ENCODE data around the gene GAB1.

GRCh38 chr4:143351774-143352451 lies 15.2 kb downstream of the GAB1 start:
- TF ChIP-seq CTCF (IDR thresholded peaks at IDR 0.05; ENCODE audit: low read length) = no peak
- TF ChIP-seq EZH2 (IDR thresholded peaks at IDR 0.05; ENCODE audit: borderline replicate concordance, low read length) = no peak
